ENCODE data around the gene EME2.

EME2 gene

DNA sequence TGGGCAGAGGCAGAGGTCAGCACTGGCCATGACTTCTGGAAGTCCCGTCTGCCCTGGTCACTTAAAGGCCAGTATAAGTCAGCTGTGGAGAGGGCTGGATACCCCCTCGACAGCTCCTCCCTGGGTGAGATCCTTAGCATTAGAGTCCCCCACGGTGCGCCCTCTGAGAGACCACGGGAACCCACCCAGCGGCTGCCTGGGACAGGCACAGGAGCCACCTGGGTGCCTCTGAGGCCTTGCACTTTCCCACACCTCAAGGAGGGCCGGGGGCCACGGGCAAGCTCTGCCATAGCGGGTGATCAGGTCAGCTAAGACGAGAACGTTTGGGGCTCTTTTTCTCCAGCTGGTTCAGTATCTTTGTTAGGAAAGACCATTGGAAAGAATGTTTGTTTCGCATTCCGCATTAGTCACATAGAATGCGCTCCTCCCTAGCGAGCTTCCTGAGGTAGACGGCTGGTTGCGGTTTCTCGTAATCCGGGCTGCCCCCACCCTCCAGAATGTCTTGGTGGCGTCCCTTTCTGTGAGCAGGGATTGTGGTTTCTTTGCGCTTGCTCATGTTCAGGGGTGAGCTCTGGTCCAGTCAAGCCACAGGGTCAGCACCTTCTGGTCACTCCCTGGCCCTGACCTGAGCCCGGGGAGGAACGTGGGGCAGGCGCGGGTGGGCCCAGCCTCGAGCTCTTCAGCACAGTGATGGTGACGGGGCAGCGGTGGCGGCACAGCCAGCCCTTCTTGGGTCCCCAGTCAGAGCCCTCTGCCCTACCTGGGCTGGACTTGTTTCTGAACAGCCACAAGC is 26.5 kb upstream of the EME2 start:
- DNase-seq: no peak

DNA sequence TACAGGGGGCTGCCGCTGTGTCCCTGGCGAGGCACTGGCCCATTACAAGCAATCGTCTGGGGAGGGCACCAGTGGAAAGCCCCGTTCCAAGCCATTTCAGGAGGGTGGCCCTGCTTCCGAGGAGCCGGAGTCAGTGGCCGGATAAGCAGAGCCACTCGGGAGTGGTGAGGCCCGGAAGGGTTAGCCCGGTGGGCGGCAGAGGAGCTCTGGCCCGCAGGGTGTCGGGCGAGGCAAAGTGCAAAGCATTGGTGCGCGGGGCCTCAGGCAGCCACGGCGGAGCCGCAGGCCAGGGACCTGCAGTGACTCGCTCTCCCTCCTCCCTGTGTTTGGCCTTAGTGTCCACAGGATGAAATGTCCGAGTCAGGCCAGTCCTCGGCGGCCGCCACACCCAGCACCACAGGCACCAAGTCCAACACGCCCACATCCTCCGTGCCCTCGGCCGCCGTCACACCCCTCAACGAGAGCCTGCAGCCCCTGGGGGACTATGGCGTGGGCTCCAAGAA is 25.9 kb upstream of the EME2 start:
- DNase-seq: no peak

DNA sequence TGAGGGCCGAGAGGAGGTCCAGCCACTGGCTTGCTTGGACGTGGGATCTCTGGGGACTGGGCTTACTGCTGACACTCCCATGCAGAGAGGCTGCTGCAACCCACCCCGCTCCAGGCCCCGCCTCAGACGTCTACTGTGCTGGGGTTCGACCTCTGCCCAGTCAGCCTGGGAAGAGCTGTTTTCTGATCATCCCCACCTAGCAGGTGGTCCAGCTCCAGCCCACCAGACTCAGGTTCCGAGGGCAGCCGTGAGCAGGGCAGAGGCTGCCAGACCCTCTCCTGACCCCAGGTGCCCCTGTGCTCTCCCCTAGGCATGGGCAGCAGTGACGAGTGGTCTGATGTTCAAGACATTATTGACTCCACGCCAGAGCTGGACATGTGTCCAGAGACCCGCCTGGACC is 24.7 kb upstream of the EME2 start:
- DNase-seq: no peak

DNA sequence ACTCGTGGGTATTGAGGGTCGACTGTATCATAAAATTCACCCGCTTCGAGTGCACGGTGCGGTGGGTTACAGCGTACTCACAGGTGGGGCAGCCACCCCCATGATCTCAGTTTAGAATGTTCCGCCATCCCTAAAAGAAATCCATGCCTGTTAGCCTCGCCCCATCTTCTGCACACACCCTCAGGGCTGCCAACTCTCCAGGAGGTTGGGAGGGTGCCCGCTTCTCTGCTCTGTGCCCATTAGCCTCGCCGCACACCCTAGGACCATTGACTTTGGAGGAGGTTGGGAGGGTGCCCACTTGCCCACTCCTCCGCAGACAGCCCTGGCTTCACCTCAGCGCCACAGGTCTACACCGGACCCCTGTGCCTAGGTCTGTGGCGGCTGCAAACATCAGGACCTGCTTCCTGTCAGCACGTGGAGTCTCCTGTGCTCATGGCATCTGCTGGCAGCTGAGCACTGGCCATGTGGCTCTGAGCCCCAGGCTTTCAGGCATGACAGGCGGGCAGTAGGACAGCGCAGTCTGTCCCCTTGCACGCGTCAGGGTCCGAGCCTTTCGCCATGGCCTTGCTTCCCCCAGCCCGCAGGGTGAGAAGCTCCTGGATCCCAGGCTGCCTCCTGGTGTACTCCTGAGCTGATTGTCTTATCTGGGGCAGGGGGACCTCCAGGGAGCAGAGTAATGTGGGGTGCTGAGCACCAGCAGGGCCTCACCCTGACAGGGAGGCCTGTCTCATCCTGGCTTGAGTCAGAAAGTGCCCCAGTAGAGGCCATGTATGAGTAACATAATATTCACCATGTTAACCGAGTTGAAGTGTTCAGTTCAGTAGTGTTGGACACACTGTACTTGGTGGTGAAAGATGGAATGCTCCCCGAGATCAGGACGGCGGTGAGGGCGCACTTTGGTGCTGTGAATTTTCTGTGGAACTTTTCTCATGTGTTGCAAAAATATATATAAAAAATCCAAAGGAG is 23.2 kb upstream of the EME2 start:
- no peak for DNase-seq

DNA sequence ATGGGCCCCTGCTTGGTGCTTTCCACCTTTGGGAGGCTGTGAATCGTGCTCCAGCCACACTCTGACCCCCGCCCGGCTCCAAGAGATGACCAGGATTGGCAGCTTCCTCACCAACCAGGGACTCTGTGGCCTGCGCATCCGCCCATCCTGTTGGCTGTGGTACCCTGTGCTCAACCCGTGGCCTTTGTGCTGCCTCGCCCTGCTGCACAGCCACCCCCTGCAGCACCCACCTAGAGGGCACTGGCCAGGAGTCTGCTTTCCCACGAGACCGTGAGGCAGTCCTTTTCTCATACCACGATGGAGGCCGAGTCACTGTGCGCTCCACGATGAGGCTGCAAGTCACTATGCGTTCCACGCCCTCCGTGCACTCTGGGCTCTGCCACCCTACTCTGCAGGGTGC is 20.7 kb upstream of the EME2 start:
- DNase-seq: no peak

DNA sequence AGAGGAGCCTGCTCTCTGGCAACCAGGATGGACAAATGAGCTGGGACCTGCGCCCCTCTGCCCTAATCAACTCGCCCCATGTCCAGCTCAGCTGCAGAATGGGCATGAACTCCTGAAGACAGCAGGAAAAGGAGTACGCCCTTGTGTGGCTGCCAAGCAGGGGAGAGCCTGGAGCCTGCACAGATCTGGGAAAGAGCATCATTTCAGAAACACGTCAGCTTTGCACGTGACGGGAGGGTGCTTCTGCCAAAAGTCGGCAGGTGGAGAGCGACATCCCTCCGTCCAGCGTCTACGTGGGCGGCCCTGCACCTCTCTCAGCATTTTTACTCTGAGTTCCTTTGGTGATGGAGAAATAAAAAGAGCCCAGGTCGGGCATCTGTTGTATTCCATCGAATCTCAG is 19.8 kb upstream of the EME2 start:
- DNase-seq: no peak

DNA sequence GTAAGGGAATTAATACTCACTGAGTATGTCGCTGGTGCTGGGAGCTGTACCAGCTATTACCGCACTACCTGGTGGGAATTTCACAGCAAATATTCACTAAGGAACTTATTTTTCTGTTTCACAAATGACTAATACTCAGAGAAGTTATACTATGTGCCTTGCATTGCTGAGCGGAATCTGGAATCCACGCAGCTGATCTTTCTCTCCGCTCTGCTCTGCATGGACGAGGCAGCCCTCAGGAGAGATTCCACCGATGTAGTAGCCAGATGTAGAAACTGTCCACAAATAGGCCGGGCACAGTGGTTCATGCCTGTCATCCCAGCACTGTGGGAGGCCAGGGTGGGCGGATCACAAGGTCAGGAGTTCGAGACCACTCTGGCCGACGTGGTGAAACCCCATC is 18.4 kb upstream of the EME2 start:
- no peak for DNase-seq

DNA sequence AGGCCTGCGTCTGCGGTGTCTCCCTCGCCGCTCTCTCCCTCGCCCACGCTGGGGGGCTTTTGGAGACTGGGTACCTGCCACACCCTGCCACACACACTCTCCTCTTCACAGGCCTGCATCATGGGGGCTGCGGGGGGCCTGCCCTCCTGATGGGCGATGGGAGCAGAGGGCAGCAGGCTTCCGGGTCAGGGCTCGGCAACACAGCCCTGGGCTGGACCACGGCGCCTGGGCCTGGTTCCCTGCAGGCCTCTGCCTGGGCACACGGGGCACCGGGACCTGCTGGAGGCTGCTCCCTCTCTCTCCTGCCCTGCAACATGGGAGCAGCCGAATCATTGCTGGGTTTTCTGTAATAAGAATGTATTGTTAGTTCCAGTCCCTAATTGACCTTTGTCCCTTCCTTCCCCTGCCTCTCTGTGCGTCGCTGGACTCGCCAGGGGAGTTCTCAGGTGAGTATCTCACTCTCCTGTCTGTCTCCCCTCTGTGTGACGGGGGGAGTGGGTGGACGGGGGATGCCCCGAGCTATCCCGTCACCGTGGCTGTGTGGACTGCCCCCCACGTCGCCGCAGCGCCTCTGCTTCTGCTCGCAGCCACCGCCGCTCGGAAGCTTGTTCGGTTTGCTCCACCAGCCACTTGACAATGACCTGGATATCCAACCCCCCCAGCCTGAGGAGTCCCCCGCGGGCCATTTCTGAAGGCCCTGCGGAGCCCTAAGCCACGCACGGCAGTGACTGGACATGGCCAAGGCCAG is 14.7 kb upstream of the EME2 start:
- DNase-seq: no peak

DNA sequence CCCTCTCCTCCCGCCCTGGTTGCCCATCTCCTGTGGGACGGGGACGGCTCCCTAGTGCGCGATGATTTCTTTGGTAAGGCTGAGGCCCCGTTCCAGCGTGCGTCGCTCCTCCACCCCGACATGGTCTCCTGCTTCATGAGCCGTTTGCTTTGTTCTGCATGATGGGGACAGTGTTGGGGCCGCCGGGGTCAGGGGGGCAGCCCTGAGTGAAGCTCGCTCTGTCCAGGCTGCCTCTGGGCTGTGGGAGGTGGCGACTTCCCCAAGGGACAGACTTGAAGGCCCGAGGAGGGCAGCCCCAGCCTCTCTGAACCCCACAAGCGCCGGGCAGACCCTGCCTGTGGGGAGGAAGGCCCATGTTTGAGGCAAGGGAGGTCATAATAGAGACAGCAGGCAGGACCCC is 13.7 kb upstream of the EME2 start:
- no peak for DNase-seq

DNA sequence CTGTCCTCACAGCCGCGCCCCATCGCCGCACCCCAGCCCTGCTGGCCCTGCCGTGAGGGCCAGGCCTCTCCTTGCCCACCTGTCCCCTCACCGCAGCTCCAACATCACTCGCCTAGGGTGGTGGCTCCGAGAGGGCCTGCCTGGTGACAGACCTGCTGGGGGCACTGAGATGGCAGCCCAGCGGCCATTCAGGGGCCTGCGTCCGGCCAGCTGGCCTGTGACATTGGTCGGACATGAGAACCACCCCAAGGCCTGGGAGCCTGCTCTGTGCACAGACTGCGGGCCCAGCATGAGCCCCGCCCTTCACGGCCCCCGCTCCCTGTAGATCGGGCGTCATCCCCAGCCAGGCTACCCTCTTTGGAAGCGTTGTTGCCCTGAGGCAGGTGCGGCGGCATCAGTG is 13.1 kb upstream of the EME2 start:
- DNase-seq: no peak

DNA sequence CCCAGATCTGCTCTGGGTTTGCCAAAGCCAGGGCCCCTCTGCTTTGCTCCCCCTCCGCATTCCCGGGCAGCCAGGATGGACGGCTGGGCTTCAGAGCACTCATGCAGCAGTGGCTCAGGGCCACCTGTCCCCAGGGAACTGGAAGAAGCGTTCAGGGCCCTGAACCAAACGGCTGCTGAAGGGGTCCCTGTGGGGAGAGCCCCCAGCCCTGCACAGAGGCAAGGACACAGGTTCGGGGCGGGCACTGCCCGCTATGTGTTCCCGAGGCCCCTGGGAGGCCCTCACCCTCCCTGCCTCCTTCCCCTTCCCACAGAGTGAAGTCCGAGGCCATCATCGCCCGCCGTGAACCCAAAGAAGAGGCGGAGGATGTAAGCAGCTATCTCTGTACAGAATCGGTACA is 11.7 kb upstream of the EME2 start:
- no peak for DNase-seq

DNA sequence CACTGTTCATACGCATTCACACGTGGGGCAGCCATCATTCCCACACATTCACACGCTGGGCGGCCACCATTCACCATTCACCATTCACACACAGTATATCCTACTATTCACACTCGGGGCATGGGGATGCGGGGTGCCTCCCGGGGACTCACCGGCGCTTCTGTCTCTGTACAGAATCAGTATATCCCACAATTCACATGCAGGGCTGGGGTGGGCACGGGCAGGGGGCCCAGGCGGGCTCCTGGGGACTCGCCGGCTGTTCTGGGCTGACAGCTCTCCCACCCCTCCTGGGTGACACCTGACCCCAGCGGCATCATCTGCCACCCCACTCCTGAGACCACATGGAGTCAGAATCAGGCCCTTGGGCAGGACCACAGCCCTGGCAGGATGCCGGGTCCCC is 10.9 kb upstream of the EME2 start:
- DNase-seq: no peak

DNA sequence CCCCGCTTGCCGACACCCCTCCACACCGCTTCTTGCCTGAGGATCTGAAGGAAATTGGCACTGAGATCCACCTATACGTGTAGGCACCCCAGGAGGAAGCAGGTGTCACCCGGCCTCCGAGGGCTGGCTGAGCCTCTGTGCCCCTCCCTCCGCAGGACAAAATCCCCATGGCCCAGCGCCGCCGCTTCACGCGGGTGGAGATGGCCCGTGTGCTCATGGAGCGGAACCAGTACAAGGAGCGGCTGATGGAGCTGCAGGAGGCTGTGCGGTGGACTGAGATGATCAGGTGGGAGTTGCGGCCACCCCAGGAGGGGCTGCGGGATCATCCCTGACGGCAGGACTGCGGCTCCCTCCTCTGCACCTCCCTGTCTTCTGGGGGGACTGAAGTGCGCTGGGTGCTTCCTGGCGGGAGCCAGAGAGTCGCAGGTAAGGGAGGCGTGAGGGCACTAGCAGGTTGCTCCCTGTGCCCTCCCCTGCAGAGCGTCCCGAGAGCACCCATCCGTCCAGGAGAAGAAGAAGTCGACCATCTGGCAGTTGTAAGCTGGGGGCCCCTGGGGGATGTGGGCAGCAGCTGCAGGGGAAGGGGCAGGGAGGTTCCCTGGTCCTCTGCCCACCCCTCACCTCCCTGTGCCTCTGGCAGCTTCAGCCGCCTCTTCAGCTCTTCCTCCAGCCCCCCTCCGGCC is 10.3 kb upstream of the EME2 start:
- no peak for DNase-seq

DNA sequence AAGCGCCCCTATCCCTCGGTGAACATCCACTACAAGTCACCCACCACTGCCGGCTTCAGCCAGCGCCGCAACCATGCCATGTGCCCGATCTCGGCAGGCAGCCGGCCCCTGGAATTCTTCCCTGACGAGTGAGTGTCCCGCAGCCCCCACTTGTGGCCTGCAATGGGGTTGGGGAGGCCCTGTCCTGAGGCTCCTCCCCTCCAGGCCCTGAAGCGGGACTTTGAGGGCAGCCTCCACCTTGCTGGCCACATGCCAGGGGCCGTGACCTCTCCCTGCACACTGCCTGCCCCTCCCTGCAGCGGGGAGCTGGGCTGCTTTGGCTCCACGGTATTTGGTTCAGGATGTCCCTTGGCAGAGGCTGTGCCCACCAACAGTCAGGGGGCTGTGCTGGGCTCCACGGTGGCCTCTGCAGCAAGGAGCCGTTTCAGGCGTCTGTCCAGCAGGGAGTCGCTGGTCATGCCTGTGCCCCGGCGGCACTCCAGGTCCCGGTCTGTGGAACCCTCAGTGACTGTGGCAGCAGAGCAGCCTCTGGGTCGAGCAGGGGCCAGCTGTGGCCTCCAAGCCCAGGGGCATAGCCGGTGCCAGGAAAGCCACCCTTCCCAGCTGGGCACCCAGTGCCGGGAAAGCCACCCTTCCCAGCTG is 9.6 kb upstream of the EME2 start:
- no peak for DNase-seq

DNA sequence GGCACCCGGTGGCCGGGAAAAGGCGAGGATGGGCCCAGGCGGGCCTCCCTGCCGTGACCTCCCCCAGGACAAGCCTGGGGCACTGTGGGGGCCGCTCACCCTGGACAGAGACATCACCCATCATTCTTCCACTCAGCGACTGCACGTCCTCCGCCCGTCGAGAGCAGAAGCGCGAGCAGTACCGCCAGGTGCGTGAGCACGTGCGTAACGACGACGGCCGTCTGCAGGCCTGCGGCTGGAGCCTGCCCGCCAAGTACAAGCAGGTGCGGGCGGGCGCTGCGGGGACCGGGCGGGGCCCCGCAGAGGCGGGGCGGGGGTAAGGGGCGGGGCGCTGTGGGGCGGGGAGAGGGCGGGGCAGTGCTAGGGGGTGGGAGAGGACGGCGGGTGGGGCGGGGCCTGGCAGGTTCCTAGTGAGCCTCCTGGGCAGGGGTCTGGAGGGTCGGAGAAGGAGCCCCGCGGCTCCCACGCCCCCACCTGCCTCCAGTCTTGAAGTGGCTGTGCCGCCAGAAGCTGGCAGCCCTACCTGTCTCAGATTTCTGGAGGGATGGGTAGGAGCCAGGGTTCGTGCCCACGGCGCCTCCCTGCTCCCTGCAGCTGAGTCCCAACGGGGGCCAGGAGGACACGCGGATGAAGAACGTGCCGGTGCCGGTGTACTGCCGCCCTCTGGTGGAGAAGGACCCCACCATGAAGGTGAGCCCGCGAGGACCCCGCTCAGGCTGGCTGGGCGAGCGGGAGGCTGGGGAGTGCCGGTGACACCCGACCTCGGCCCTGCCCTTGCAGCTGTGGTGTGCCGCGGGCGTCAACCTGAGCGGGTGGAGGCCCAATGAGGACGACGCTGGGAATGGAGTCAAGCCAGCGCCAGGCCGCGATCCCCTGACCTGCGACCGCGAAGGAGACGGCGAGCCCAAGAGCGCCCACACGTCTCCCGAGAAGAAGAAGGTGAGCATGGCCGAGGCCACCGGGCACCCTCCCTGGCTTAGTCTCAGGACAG is 8.8 kb upstream of the EME2 start:
- DNase-seq: no peak

DNA sequence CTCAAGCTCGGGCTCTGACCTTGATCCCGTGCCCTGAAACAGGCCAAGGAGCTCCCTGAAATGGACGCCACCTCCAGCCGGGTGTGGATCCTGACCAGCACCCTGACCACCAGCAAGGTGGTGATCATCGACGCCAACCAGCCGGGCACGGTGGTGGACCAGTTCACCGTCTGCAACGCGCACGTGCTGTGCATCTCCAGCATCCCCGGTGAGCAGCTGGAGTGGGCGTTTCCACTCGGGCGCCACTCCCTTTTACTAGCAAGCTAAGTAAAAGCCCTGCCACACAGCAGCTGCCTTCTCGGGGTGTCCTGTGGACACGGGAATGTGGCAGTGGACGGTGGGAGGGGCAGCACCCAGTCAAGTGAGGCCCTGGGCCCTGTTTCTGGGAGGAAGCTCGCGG is 7.6 kb upstream of the EME2 start:
- no peak for DNase-seq

DNA sequence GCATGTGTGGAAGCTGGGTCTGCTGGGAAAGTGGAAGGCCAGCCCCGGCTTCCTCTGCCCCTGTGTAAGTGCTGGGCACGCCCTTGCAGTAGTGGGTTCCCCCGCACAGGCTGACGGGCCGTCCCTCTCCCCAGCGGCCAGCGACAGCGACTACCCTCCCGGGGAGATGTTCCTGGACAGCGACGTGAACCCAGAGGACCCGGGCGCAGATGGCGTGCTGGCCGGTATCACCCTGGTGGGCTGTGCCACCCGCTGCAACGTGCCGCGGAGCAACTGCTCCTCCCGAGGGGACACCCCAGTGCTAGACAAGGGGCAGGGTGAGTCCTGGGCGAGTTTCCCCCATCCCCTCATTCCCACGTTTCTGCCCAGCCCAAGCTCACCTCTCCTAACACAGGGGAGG is 6.8 kb upstream of the EME2 start:
- no peak for DNase-seq

DNA sequence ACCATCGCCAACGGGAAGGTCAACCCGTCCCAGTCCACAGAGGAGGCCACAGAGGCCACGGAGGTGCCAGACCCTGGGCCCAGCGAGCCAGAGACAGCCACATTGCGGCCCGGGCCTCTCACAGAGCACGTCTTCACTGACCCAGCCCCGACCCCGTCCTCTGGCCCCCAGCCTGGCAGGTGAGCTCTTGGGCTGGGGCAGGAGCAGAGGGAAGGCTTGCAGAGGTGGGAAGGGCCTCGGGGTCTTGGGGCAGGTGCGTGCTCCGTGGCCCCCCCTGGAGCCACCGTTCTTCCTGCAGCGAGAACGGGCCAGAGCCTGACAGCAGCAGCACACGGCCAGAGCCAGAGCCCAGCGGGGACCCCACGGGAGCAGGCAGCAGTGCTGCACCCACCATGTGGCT is 6.4 kb upstream of the EME2 start:
- DNase-seq: no peak

DNA sequence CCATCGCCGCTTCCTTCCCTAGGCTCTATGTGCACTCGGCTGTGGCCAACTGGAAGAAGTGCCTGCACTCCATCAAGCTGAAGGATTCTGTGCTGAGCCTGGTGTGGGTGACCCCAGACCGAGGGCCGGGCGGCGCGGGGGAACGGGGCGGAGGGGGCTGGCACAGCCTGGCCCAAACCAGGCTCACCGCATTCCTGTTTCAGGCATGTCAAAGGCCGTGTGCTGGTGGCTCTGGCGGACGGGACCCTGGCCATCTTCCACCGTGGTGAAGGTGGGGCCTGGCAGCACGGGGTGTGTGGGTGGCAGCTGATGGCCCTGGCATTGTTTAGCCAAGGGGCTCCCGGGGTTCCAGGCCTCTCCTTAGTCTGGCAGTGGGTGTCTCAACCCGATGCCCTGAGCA is 5.9 kb upstream of the EME2 start:
- DNase-seq: no peak

DNA sequence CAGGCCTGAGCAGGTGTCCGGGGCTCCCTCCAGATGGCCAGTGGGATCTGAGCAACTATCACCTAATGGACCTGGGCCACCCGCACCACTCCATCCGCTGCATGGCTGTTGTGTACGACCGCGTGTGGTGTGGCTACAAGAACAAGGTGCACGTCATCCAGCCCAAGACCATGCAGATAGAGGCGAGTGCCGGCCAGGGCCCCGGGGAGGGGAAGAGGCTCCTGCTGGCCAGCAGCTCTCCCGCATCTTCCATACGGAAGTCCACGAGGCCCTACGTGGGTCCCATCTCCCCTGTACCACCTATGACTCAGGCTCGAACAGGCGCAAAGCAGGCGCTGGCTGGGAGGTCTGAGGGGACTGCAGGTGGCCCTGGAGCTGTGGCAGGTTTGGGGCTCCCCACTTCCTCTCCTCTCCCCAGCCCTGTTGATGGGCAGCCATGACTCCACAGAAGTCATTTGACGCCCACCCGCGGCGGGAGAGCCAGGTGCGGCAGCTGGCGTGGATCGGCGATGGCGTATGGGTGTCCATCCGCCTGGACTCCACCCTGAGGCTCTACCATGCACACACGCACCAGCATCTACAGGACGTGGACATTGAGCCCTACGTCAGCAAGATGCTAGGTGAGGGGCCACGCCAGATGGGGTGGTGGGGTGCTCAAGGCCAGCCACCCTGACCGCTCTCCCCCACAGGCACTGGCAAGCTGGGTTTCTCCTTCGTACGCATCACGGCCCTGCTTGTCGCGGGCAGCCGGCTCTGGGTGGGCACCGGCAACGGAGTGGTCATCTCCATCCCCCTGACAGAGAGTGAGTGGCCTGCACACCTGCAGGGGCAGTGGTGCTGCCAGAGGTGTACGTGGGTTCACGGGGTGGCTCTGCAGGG is 5.3 kb upstream of the EME2 start:
- DNase-seq: no peak
